Activated naive CD4-positive, alpha-beta T cell treated with anti-CD3 and anti-CD28 coated beads for 36 hours (primary cell): Measurements from ENCODE around the gene GLIS2. TPM values are rescaled to one million over a fixed set of nuclear protein-coding genes. Genes with fewer than 3 reads are reported as not detected.
A peak's percentile ranks its signal among the peaks of the same experiment; 100 is the strongest.

Experiments used
- CTCF ChIA-PET: fragments of 350-600 bp; sonication (Branson Sonifier 250); formaldehyde crosslinking; loops from one replicate; lab custom pipeline; 2021; ENCODE audit warnings: antibody characterized with exemption; lab: Charles Lee
- DNase-seq: peaks from one replicate; pipeline ENCODE4 v3.0.0-alpha.2; 2020
- H3K27ac Mint-ChIP-seq: one replicate; pipeline ENCODE4 v1.8.0; 2021; ENCODE audit warnings: mild to moderate bottlenecking, mixed read lengths
- H3K27me3 Mint-ChIP-seq: one replicate; pipeline ENCODE4 v1.8.0; 2021; ENCODE audit warnings: low read depth, mixed read lengths
- H3K36me3 Mint-ChIP-seq: one replicate; pipeline ENCODE4 v1.8.0; 2021; ENCODE audit warnings: low read depth, mixed read lengths
- H3K4me1 Mint-ChIP-seq: one replicate; pipeline ENCODE4 v1.8.0; 2021; ENCODE audit warnings: low read depth, mixed read lengths
- H3K4me3 Mint-ChIP-seq: one replicate; pipeline ENCODE4 v1.8.0; 2021; ENCODE audit warnings: mild to moderate bottlenecking, moderate library complexity, mixed read lengths
- H3K9me3 Mint-ChIP-seq: one replicate; pipeline ENCODE4 v1.8.0; 2021; ENCODE audit warnings: mixed read lengths
- intact Hi-C: fragments of 100-400 bp; cut with micrococcal nuclease; formaldehyde crosslinking; loops from one replicate; pipeline ENCODE4 v1.15.1; 2023
- total RNA-seq, 2 experiments: library from RNA; stranded (reverse); gene quantifications; one replicate each; pipeline ENCODE4 v1.2.3, GENCODE V29; 2021

GLIS2 gene
- total RNA-seq, 2 experiments from 2014 or later = 0.12 to 0.24 TPM

- Mint-ChIP-seq H3K27me3 (peaks cover 9% of the 10 kb centered on the region), H3K36me3 (no peaks in the 10 kb centered on the region), H3K4me3 (no peak overlapping the region), H3K27ac (no peak overlapping the region), H3K4me1 (peaks cover 6% of the 10 kb centered on the region), H3K9me3 (peaks cover 2% of the 10 kb centered on the region)
- DNase-seq = no peak
- intact Hi-C loops = no loop called here
- CTCF ChIA-PET = interaction anchor here (0.9 kb wide), 1 partner anchor 23 kb away, joined by 3 read pairs; no protein-coding TSS in a partner anchor
These were observed 32.4 kb upstream of the GLIS2 start for GRCh38 chr16:4283441-4283840.

DNA sequence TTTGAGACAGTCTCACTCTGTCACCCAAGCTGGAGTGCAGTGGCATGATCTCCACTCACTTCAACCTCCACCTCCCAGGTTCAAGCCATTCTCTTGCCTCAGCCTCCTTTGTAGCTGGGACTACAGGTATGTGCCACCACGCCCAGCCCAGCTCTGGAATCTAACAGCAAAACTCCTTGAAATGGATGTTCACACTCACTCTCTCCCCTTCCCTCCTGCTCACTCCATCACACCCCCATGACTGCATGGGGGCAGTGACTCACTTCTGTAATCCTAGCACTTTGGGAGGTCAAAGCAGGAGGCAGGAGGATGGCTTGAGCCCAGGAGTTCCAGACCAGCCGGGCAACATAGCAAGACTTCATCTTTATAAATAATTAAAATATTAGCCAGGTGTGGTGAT is 31.9 kb upstream of the GLIS2 start:
- no peak overlapping the region for H3K4me3 Mint-ChIP-seq
- intact Hi-C loops = no loop called here

DNA sequence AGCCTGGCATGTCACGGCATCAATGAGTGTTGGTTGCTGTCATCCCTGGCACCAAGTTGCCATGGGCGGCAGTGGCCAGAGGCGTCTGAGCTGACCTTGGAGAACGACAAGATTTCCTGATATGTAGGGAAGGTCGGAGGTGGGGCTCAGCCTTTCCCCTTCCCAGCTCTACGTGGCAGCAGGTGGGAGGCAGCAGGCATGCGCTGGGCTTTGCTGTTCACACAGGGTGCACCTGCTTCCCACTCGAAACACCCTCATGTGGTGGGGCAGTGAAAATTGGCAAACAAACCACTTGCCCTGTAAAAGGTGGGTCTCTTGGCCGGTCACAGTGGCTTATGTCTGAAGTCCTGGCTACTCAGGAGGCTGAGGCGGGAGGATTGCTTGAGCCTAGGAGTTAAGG is 30.7 kb upstream of the GLIS2 start:
- H3K27ac Mint-ChIP-seq = no peak overlapping the region
- no peak for DNase-seq
- intact Hi-C loops = loop anchor here (5.0 kb wide), 1 partner anchor 117 kb away; no protein-coding TSS in a partner anchor
- CTCF ChIA-PET = interaction anchor here (1.5 kb wide), 1 partner anchor 118 kb away, joined by 3 read pairs; no protein-coding TSS in a partner anchor
- peaks cover 9% of the 10 kb centered on the region for H3K27me3 Mint-ChIP-seq
- no peaks in the 10 kb centered on the region for H3K36me3 Mint-ChIP-seq
- H3K4me1 Mint-ChIP-seq = peaks cover 9% of the 10 kb centered on the region
- H3K9me3 Mint-ChIP-seq = peaks cover 2% of the 10 kb centered on the region
- H3K4me3 Mint-ChIP-seq = no peak overlapping the region

More for the DNA sequence above, 31.9 kb upstream of the GLIS2 start:
- Mint-ChIP-seq H3K27me3 (peaks cover 9% of the 10 kb centered on the region), H3K36me3 (no peaks in the 10 kb centered on the region), H3K27ac (no peak overlapping the region), H3K9me3 (peaks cover 2% of the 10 kb centered on the region), H3K4me1 (peaks cover 9% of the 10 kb centered on the region)
- DNase-seq = no peak
- CTCF ChIA-PET = interaction anchor here (0.6 to 0.9 kb wide), 2 partner anchors 22 to 137 kb away, joined by 3 to 6 read pairs; no protein-coding TSS in a partner anchor

DNA sequence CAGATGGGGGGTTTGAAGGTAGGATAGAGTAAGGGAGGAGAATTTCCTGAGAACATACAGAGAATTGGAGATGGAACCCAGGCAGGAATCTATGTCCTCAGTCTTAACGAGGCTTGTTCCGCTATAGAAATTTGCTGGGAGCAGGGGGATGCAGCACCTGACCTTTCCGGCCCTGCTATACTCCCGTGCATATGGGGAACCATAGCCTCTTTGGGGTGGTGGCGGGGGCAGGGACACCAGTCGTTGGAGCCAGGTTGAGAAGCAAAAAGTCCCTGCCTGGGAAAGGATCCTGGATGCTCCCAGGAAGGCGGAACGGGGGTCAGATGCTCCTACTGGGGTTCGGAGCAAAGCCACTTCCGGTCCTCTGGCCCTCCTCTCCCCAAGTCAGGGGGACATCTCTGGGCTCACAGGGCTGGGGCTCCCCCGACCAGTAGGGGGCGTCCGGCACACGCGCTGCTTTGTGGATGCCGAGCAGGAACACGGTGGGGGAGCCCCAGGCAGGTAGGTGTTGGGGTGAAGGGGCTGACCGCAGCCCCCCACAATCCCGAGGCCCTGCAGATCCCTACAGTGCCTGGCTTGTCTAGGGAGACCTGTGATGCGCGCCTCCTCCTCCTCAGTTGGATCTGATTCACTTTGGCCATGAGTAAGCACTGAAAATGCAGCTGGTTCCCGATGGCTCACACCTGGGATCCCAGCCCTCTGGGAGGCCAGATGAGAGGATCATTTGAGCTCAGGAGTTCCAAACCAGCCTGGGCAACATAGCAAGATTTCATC is 27.5 kb upstream of the GLIS2 start:
- no peaks in the 10 kb centered on the region for H3K36me3 Mint-ChIP-seq
- CTCF ChIA-PET = interaction anchor here (0.6 to 4.0 kb wide), 19 partner anchors 9 to 218 kb away, joined by 3 to 80 read pairs (median 4); no protein-coding TSS in a partner anchor
- DNase-seq = peak; percentile 84
- peaks cover 9% of the 10 kb centered on the region for H3K27me3 Mint-ChIP-seq
- intact Hi-C loops = loop anchor here (1.0 to 5.0 kb wide), 3 partner anchors 42 to 668 kb away; no protein-coding TSS in a partner anchor
- H3K4me1 Mint-ChIP-seq = peaks cover 9% of the 10 kb centered on the region
- H3K27ac Mint-ChIP-seq = no peak overlapping the region
- no peaks in the 10 kb centered on the region for H3K9me3 Mint-ChIP-seq
- H3K4me3 Mint-ChIP-seq = no peak overlapping the region

DNA sequence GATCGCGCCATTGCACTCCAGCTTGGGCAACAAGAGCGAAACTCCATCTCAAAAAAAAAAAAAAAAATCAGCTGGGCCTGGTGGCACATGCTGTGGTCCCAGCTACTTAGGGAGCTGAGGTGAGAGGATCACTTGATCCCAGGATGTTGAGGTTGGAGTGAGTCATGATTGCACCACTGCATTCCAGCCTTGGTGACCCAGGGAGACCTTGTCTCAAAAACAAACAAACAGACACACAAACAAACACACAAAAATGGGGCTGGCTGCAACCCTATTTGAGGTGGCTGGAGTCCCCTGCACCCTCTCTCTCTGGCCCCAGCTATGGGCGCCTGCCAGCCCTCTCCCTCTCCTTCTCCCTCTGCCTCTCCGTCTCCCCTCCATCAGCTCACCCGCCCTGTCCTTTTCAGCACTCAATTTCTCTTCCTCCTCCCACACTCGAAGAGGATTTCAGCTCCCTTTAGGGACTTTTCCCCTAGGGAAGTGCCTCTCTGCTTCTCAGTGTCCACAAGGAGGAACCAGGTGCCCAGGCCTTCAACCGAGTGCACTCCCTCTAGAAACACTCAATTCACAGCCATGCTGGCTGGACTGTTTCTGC is 25.5 kb upstream of the GLIS2 start:
- peaks cover 12% of the 10 kb centered on the region for H3K4me1 Mint-ChIP-seq
- H3K27ac Mint-ChIP-seq = no peak overlapping the region
- H3K27me3 Mint-ChIP-seq = peaks cover 2% of the 10 kb centered on the region
- CTCF ChIA-PET = interaction anchor here (0.7 to 4.0 kb wide), 5 partner anchors 14 to 112 kb away, joined by 3 to 80 read pairs (median 3); no protein-coding TSS in a partner anchor
- H3K36me3 Mint-ChIP-seq = no peaks in the 10 kb centered on the region
- no peak overlapping the region for H3K4me3 Mint-ChIP-seq
- intact Hi-C loops = no loop called here
- DNase-seq = no peak
- no peaks in the 10 kb centered on the region for H3K9me3 Mint-ChIP-seq

- Mint-ChIP-seq H3K27me3 (peaks cover 2% of the 10 kb centered on the region), H3K27ac (no peak overlapping the region), H3K36me3 (no peaks in the 10 kb centered on the region), H3K9me3 (no peaks in the 10 kb centered on the region), H3K4me1 (peaks cover 12% of the 10 kb centered on the region), H3K4me3 (no peak overlapping the region)
- DNase-seq = no peak
- CTCF ChIA-PET = interaction anchor here (0.5 to 4.0 kb wide), 3 partner anchors 38 to 196 kb away, joined by 3 to 80 read pairs (median 3); no protein-coding TSS in a partner anchor
- intact Hi-C loops = no loop called here
These were observed 24.2 kb upstream of the GLIS2 start for GRCh38 chr16:4291699-4292098.

GRCh38 chr16:4293181-4293716 is 22.6 kb upstream of the GLIS2 start:
- H3K4me1 Mint-ChIP-seq = peaks cover 8% of the 10 kb centered on the region
- intact Hi-C loops = no loop called here
- CTCF ChIA-PET = interaction anchor here (0.6 to 1.3 kb wide), 4 partner anchors 16 to 183 kb away, joined by 3 to 5 read pairs (median 4); partner anchors contain the start of gene HMOX2
- DNase-seq = no peak
- H3K4me3 Mint-ChIP-seq = no peak overlapping the region
- no peaks in the 10 kb centered on the region for H3K36me3 Mint-ChIP-seq
- H3K27me3 Mint-ChIP-seq = no peaks in the 10 kb centered on the region
- H3K27ac Mint-ChIP-seq = no peak overlapping the region
- no peaks in the 10 kb centered on the region for H3K9me3 Mint-ChIP-seq

DNA sequence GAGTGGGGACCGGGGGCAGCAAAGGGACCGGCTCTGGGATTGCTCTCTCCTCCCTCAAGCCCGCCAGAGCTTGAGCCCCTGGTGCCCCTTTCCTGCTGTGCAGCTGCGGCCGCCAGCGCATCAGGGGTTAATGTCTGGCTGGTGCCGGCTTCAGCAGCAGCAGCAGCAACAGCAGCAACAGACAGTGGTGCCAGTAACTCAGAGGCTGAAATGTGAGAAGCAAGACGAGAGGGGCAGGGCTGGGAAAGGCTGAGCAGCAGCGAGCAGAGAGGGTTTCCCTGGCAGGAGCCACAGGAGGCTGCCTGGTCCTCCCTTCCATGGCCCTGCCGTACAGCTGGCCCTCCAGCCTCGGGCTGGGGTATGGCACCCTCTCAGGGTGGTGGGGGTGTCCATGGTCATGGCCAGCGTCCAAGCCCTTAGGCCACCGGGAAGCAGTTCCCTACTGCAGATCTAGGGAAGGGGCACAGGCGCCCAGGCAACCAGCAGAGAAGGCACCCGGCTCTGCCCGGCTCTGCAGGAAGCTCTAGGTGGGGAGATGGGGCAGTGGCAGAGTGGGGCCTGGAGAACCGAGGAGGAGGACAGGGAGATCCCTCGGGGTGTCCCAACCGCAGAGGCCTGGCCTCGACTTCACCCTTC is 21.9 kb upstream of the GLIS2 start:
- H3K27ac Mint-ChIP-seq = no peak overlapping the region
- no peaks in the 10 kb centered on the region for H3K36me3 Mint-ChIP-seq
- peaks cover 3% of the 10 kb centered on the region for H3K4me1 Mint-ChIP-seq
- H3K4me3 Mint-ChIP-seq = no peak overlapping the region
- H3K9me3 Mint-ChIP-seq = no peaks in the 10 kb centered on the region
- CTCF ChIA-PET = interaction anchor here (1.0 to 1.7 kb wide), 4 partner anchors 16 to 38 kb away, joined by 3 to 5 read pairs (median 4); no protein-coding TSS in a partner anchor
- intact Hi-C loops = no loop called here
- DNase-seq = no peak
- no peaks in the 10 kb centered on the region for H3K27me3 Mint-ChIP-seq

DNA sequence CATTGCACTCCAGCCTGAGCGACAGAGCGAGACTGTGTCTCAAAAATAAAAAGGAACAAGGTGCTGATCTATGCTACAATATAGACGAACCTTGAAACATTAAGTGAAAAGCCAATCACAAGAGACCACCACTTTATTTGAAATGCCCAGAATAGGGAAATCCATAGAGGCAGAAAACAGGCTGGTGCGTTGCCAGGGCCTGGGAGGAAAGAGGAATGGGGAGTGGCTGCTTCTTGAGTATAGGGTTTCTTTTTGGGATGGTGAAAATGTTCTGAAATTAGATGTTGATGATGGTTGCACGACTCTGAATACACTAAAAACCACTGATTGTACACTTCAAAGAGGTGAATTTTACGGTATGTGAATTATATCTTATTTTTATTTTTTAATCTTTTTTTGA is 20.3 kb upstream of the GLIS2 start:
- no peak for DNase-seq
- Mint-ChIP-seq H3K27ac (no peak overlapping the region), H3K4me1 (peaks cover 5% of the 10 kb centered on the region), H3K4me3 (no peak overlapping the region), H3K9me3 (no peaks in the 10 kb centered on the region), H3K27me3 (no peaks in the 10 kb centered on the region), H3K36me3 (peaks cover 1% of the 10 kb centered on the region)
- CTCF ChIA-PET = interaction anchor here (1.7 kb wide), 1 partner anchor 14 kb away, joined by 3 read pairs; no protein-coding TSS in a partner anchor
- intact Hi-C loops = no loop called here

- CTCF ChIA-PET = interaction anchor here (0.9 to 2.5 kb wide), 3 partner anchors 9 to 34 kb away, joined by 3 to 13 read pairs (median 3); no protein-coding TSS in a partner anchor
- Mint-ChIP-seq H3K27me3 (no peaks in the 10 kb centered on the region), H3K36me3 (peaks cover 6% of the 10 kb centered on the region), H3K9me3 (no peaks in the 10 kb centered on the region), H3K27ac (no peak overlapping the region), H3K4me3 (no peak overlapping the region), H3K4me1 (peaks cover 5% of the 10 kb centered on the region)
- intact Hi-C loops = no loop called here
- DNase-seq = no peak
These were observed 18.4 kb upstream of the GLIS2 start for GRCh38 chr16:4297480-4297879.

DNA sequence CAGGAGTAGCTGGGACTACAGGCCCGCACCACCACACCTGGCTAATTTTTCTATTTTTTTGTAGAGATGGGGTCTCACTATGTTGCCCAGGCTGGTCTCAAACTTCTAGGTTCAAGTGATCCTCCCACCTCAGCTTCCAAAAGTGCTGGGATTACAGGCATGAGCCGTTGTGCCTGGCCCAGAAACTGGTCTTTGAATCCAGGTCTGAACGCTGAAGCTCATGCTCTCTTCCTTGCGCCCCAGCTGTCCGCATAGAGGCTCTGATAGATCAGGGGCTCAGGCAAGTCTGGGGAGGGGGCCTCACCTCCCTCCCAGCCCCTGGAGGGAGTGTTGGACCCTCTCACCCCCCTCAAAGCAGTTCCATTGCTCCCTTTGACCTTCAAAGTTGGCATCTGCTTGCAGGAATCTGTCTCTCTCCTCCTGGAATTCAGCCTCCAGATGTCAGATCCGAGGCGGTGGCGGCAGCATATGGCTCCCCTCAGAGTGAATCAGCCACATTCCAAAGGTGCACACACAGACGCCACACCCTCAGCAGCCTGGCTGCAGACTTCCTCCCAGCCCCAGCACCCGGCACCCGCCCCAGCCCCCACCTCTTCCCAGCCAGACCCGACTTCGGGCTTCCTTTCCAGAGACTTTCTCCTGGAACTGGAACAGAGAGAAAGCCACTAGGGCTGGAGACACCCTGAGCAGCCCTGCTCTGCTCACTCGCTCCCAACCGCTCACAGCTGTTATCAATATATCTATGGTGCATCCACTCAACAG is 16.9 kb upstream of the GLIS2 start:
- Mint-ChIP-seq H3K27ac (no peak overlapping the region), H3K4me1 (peaks cover 2% of the 10 kb centered on the region), H3K27me3 (no peaks in the 10 kb centered on the region), H3K4me3 (no peak overlapping the region), H3K9me3 (no peaks in the 10 kb centered on the region), H3K36me3 (peaks cover 10% of the 10 kb centered on the region)
- intact Hi-C loops = no loop called here
- CTCF ChIA-PET = interaction anchor here (1.4 to 2.5 kb wide), 2 partner anchors 10 kb away, joined by 3 to 13 read pairs; no protein-coding TSS in a partner anchor
- DNase-seq = no peak
